Mucosa of gallbladder (tissue), 1 donor: ENCODE measurements around the gene GNAQ. TPM values are rescaled to one million over a fixed set of nuclear protein-coding genes. Genes with fewer than 3 reads are reported as not detected.
"Not testable (repeated sequence)": the region's sequence is repeated elsewhere in the genome, so short reads cannot be mapped to it uniquely, and the experiment has no call there.

Experiments
- DNase-seq: peaks from one replicate; pipeline ENCODE4 v3.0.0-alpha.2; 2020; ENCODE audit warnings: low spot score
- total RNA-seq: library from RNA; stranded (reverse); gene quantifications from one replicate; pipeline ENCODE4 v1.2.1, GENCODE V29; 2021
- donor health status: DM: no; HTN: no; CAD: no.

GNAQ gene
- total RNA-seq, 1 donor from 2014 or later, result 83.6 TPM

- no peak for DNase-seq
Measured at GRCh38 chr9:77771171-77771570, 260.4 kb downstream of the GNAQ start.

GRCh38 chr9:77770340-77770739, 261.3 kb downstream of the GNAQ start:
- no peak for DNase-seq

GRCh38 chr9:77769246-77769645, 262.4 kb downstream of the GNAQ start:
- no peak for DNase-seq

GRCh38 chr9:77766587-77766986, 265.0 kb downstream of the GNAQ start:
- DNase-seq, result no peak

DNA sequence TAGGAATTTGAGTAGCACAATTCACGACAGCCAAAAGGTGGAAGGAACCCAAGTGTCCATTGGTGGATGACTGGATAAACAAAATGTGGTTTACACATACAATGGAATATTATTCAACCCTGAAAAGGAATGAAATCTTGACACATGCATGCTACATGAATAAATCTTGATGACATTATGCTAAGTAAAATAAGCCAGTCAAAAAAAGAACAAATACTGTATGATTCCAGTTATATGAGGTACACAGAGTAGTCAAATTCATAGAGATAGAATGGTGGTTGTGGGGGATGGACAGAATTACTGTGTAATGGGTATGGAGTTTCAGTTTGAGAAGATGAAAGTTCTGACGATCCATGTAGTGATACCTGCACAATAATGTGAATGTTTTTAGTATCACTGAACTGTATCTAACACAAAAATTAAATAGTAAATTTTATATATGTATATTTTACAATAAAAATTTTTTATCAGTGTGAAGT, 265.8 kb downstream of the GNAQ start:
- no peak for DNase-seq

DNA sequence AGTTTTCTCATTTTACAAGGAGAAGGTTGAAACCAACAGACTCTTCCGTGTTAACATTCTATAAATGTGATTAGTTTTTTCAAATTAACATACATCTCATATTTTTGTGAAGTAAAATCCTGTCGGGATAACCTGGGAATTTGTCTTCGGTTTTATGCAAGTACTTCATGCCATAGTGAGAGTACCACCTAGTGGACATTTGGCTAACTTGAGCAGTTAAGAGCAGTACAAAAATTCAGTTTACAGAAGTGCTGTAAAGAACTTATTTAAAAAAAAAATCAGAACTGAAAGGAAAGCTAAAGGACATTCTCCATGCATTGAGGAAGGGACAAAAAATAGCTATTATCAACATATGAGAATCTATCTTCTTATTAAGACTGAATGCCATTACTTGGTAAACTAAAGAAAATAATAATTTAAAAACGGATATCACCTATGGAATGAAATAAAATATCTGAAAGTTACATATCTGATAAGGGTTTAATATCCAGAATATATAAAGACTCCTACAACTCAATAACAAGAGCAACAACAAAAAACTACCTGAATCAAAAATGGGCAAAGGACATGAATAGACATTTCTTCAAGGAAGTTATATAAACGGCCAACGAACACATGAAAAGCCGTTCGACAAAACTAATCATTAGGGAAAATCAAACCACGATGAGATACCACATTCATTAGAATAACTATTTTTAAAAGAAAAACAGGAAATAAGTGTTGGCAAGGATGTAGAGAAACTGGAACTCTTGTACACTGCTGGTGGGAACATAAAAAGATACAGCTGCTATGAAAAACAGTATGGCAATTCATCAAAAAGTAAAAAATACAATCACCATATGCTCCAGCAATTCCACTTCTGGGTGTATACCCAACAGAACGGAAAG, 266.5 kb downstream of the GNAQ start:
- DNase-seq, result no peak

DNA sequence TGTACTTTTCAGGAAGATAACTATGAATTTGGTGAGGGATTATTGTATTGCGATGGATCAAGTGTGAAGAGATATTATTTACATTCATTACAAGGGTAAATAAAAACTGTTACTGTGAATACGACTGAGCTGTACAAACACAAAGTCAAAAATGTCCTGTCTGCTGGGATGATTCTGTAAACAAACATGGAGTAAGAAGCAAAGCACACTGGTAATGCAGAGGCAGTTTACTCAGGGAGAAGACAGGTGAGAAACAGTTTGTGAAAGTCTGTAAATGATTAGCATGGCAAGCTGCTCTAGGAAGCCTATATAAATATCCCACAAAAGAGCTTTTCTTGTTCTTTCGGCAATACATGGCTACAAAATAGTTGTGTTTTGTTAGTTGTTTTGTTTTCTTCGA, 268.0 kb downstream of the GNAQ start:
- DNase-seq, result no peak

- DNase-seq, result not testable (repeated sequence)
Measured at GRCh38 chr9:77760919-77761318, 270.7 kb downstream of the GNAQ start.

DNA sequence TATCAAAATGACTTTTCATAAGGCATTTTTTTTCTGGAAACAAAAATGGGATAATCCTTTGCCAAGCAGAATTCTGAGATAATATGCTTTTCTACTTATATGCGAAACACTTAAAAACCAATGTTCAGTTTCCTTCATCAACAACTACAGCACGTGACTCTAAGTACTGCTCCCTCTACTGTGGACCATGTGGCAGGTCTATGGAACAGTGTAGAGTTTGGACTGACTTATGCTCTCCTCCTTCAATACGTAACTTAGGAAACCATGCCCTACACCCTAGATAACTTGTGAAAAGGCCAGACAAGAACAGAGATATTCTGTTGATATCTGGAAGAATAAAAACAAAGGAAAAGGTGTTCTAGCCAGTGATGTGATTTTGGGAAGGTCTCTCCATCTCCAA, 272.2 kb downstream of the GNAQ start:
- no peak for DNase-seq

GRCh38 chr9:77756449-77756848, 275.2 kb downstream of the GNAQ start:
- DNase-seq, result no peak

DNA sequence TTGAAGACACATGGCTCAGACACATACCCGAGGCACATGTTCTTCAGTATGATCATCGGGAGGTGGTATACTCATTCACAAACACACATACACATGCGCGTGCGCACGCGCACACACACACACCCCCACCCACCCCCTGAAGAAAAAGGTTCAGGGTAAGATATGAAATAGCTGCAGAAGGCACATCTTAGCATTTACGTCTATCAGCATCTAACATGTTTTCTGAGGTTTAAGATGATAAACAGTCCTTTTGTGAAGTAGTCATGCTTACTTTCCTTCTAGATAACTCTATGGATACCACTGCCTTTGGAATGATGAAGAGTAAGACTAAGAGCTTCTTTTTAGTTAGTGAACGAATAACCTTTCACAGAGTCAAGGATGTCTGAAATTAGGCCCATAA, 278.4 kb downstream of the GNAQ start:
- no peak for DNase-seq

DNA sequence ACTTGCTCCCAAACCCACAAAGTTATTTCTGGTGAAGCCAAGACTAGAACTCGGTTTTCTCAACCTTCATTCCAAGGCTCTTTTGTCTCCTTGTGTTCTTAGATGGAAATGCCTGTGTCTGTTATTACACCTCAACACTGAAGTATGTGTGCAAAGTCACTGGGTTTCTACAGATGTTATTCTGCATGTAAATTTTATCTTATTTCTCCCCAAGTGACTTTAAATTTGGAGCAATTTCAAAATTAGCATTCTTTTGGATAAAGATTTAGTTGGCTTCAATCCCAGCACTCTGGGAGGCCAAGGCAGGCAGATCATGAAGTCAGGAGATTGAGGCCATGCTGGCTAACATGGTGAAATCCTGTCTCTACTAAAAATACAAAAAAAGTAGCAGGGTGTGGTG, 279.1 kb downstream of the GNAQ start:
- no peak for DNase-seq

GRCh38 chr9:77751341-77752091, 280.1 kb downstream of the GNAQ start:
- peak; percentile 37 for DNase-seq

DNA sequence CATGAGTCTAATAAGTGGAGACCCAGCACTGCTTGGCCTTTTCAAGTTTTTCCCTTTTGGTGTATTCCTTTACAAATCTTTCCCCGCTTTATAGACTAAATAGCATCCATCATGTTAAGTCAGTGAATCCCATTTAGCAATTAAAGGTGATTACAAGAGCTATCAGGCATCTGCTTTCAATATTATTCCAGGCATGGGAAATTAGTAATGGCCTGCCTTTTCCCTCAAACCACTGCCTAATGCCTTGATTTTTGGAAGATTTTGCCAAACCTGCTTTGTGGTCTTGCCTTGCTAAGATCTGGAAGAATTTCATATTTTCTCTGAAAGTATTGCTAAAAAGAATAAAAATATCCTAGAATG, 280.6 kb downstream of the GNAQ start:
- DNase-seq, result no peak

GRCh38 chr9:77750284-77750683, 281.3 kb downstream of the GNAQ start:
- no peak for DNase-seq

DNA sequence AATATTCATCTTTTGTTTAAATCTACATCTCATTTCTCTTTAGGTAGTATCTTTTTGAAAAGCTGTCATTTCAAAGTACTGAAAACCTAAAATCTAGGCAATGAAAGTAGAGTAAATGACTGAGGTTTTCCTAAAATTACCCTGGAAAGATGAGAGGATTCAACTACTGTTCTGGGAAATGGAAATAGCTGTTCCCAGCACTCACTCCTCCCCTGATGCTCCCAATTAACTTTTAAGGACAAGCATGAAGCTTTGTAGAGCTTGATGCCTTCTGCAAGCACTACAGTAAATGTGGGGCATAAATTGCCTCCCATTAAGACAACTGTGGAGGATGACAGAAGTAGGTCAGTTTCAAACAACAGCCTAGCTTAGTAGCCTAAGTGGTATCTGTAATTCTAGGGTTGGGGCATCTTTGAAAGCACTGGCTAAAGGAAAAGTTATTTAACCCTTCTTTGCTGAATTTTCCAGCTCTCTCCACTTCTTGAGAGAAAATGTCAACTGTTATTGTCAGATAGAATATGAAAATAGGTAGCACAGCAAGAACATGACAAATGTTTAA, 283.3 kb downstream of the GNAQ start:
- no peak for DNase-seq

DNA sequence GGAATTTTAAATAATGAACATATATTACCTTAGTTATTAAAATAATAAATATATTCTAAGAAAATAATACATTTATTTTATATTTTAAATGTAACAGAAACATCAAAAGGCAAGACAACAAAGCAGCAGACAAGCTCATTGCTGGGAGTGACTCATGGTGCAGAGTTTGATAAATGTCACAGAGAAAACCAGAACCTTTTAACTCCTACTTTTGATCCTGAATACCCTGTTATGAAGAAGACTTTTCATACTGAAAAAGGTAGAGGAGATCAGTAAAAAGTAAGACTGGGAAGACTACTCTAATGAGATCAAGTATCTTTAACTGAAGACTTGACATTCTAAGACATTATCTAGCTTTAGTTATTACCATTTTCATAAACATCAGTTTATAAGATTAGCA, 284.4 kb downstream of the GNAQ start:
- DNase-seq, result no peak

GRCh38 chr9:77744841-77745430, 286.7 kb downstream of the GNAQ start:
- DNase-seq, result no peak

- no peak for DNase-seq
Measured at GRCh38 chr9:77743386-77743785, 288.2 kb downstream of the GNAQ start.

DNA sequence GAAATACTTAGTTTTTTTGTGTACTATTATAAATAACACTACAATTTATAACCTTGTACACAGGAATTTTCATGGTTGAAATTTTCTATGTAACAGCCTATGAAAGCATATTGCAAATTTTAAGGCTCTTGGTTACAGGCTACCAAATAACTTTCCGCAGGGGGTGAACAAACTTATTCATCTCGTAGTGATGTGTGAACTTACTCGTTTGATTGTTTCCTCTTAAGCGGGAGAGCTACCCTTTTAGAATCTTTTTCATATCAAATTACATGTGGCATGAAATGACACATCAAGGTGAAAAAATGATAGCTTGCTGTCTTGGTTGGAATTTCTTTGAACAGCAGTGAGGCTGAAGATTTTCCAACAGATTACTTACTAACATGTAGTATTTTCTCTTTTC, 292.7 kb downstream of the GNAQ start:
- DNase-seq, result no peak

DNA sequence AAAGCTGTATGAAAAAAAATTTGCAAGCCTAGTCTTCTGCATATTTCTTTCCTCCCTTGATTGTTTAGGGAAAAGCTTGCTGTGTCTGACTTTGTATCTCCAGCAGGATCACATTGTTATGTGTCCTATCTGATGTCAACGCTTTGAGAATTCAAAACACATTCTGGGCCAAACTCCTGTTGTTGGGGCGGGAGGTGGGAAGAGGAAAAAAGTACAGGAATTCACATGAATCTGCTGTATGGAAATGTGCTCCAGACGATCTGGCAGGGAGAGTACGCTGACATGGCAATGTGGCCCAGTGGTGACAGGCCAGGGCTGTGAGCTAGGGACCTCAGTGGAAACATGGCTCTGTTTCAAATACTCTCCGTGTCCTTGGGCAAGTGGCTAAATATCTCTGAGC, 296.1 kb downstream of the GNAQ start:
- peak; percentile 35 for DNase-seq

DNA sequence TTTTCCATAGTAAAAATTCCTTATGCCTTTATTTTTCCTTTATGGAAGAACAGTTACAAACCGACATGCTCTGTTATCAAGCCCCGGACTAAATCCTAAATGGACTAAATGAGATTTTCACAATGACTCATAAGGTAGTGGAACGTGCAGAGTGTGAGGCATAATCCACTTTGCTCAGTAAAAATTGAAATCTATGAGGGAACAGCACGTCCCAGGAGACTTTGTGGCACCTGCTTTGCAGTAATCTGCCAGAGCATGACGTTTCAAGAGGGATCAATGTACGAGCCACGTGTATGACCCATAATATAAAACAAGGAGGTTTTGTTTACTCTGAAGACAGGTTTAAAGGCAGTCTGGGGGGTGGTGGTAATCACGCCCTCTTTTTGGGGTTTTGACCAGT, 299.7 kb downstream of the GNAQ start:
- no peak for DNase-seq
